Ascending aorta (tissue), 2 donors: ENCODE data around the gene APOOL. TPM values are rescaled to one million over a fixed set of nuclear protein-coding genes. Genes with fewer than 3 reads are reported as not detected.
"Not testable (repeated sequence)": the region's sequence is repeated elsewhere in the genome, so short reads cannot be mapped to it uniquely, and the experiment has no call there.

Experiments
- DNase-seq, 2 donors: peaks; one replicate each; pipeline ENCODE4 v3.0.0-alpha.2; 2019; ENCODE audit warnings: low spot score in 2 of 2
- H3K27ac ChIP-seq, 2 donors: fragments of 200-600 bp; sonication (generic); one replicate each; pipeline ENCODE4 v1.5.1; 2016 to 2017; ENCODE audit warnings: mild to moderate bottlenecking in 1 of 2
- H3K27me3 ChIP-seq: fragments of 200-600 bp; sonication (generic); one replicate; pipeline ENCODE4 v1.5.1; 2017
- H3K36me3 ChIP-seq, 2 donors: fragments of 200-600 bp; sonication (generic); one replicate each; pipeline ENCODE4 v1.5.1; 2016
- H3K4me1 ChIP-seq, 2 donors: fragments of 200-600 bp; sonication (generic); one replicate each; pipeline ENCODE4 v1.5.1; 2016 to 2017; ENCODE audit warnings: mild to moderate bottlenecking in 1 of 2
- H3K4me3 ChIP-seq, 2 donors: fragments of 200-600 bp; sonication (generic); one replicate each; pipeline ENCODE4 v1.5.1; 2016 to 2017; ENCODE audit warnings: mild to moderate bottlenecking in 1 of 2
- H3K9me3 ChIP-seq, 2 donors: fragments of 200-600 bp; sonication (generic); one replicate each; pipeline ENCODE4 v1.5.1; 2016
- intact Hi-C: fragments of 100-400 bp; cut with DNase I; formaldehyde crosslinking; loops from one replicate; pipeline ENCODE4 v1.15.1; 2023
- total RNA-seq: library from RNA; depleted of rRNA; stranded (reverse); fragments of >200 nt; gene quantifications from one replicate; pipeline ENCODE4 v1.1.0, GENCODE V29; 2016
- TF ChIP-seq, protein P1 (sequence below), 3 experiments: fragments of 200-600 bp in 2 of 3; fragments of 450-650 bp in 1 of 3; sonication (generic) in 2 of 3; IDR thresholded peaks; one replicate each; pipeline ENCODE4 v1.5.1; 2016 to 2019; ENCODE audit warnings: antibody characterized with exemption in 3 of 3, mild to moderate bottlenecking in 1 of 3, moderate library complexity in 1 of 3

Gene APOOL
- total RNA-seq, 1 donor from 2014 or later = 11.5 TPM

DNA sequence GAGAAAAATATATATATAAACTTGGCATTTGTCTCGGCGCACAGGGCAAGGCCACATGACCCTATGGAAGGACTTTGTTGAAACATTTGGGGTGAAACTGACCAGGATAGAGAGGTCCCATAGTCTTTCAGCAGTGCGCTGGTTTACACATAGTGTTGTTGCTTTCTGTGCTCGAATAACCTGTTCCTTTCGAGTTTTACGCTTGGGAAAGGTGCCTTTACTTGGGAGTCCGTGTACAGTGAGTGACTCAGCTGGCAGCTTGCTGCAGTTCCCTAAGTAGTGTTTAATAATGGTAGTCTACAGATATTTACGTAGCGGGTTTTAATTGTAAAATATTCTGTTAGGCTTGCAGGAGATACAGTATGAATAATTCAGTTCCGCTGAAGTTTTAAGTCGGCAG is 578 bp downstream of the APOOL start:
- intact Hi-C loops = no loop called here
- no peak for DNase-seq

GRCh38 chrX:85012098-85012497 is 8.4 kb downstream of the APOOL start:
- no peak for DNase-seq
- TF ChIP-seq, protein P1, sequence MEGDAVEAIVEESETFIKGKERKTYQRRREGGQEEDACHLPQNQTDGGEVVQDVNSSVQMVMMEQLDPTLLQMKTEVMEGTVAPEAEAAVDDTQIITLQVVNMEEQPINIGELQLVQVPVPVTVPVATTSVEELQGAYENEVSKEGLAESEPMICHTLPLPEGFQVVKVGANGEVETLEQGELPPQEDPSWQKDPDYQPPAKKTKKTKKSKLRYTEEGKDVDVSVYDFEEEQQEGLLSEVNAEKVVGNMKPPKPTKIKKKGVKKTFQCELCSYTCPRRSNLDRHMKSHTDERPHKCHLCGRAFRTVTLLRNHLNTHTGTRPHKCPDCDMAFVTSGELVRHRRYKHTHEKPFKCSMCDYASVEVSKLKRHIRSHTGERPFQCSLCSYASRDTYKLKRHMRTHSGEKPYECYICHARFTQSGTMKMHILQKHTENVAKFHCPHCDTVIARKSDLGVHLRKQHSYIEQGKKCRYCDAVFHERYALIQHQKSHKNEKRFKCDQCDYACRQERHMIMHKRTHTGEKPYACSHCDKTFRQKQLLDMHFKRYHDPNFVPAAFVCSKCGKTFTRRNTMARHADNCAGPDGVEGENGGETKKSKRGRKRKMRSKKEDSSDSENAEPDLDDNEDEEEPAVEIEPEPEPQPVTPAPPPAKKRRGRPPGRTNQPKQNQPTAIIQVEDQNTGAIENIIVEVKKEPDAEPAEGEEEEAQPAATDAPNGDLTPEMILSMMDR (IDR thresholded peaks at IDR 0.05) = no peak
- Histone ChIP-seq H3K36me3 (no peaks in the 10 kb centered on the region), H3K4me3 (no peak overlapping the region), H3K27me3 (no peaks in the 10 kb centered on the region), H3K27ac (no peak overlapping the region), H3K4me1 (no peaks in the 10 kb centered on the region), H3K9me3 (no peaks in the 10 kb centered on the region)
- intact Hi-C loops = no loop called here

More for the DNA sequence above, 578 bp downstream of the APOOL start:
- peak overlapping the region; percentile 49 to 67 for H3K4me3 ChIP-seq
- H3K27ac ChIP-seq = peak overlapping the region; percentile 27 to 31
- no peaks in the 10 kb centered on the region for H3K36me3 ChIP-seq
- TF ChIP-seq, protein P1 (IDR thresholded peaks at IDR 0.05) = no peak
- no peaks in the 10 kb centered on the region for H3K27me3 ChIP-seq
- no peaks in the 10 kb centered on the region for H3K4me1 ChIP-seq
- no peaks in the 10 kb centered on the region for H3K9me3 ChIP-seq

DNA sequence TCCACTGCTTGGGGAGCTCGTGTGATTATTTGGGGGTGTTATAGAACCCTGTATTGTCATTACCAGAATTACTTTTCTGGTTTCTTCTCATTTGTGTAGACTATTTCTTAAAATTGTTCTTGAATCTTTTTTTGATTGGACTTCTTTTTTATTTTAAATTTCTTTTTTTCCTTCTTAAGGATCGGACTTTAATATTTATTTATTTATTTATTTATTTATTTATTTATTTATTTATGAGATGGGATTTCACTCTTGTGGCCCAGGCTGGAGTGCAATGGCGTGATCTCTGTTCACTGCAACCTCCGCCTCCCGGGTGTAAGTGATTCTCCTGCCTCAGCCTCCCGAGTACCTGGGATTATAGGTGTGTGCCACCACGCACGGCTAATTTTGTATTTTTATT is 11.7 kb downstream of the APOOL start:
- H3K4me1 ChIP-seq, H3K36me3 ChIP-seq, H3K27ac ChIP-seq, DNase-seq, H3K9me3 ChIP-seq, H3K4me3 ChIP-seq, H3K27me3 ChIP-seq, intact Hi-C loops: not testable (repeated sequence)

DNA sequence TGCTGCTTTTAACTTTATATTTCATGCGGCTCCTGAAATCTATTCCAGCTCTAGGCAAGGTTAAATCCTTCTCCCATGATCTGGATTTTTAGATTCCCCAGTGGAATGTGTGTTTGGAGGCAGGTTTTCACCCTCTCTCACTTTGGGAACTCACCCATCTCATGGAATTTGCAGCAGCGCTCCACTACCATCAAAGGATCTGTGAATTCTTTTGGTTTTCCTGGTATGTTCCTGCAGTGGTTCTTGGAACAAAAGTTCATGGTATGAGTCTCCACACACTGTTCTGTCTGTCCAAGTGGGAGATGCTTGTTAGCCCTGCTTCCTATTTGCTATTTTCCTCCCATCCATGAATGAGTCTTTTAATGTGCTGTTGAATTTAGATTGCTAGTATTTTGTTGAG is 14.0 kb downstream of the APOOL start:
- intact Hi-C loops = no loop called here
- Histone ChIP-seq H3K36me3 (peaks cover 0 to 4% of the 10 kb centered on the region in 2 donors), H3K27ac (no peak overlapping the region), H3K27me3 (no peaks in the 10 kb centered on the region), H3K9me3 (peaks cover 0 to 4% of the 10 kb centered on the region in 2 donors), H3K4me1 (no peaks in the 10 kb centered on the region), H3K4me3 (no peak overlapping the region)
- TF ChIP-seq, protein P1 (IDR thresholded peaks at IDR 0.05) = no peak
- DNase-seq = no peak

DNA sequence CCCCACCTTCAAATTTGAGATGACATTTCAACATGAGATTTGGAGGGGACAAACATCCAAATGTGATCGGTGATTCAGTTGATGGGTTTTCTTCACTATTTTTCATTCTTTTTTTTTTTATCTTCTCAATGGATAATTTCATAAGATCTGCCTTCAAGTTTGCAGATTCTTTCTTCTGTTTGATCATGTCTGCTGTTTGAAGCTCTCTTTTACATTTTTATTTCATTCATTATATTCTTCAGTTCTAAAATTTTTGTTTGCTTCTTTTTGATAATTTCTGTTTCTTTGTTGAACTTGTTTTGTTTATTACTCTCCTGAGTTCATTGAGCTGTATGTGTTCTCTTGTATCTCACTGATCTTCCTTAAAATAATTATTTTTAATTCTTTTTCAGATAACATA is 14.8 kb downstream of the APOOL start:
- intact Hi-C loops = no loop called here
- TF ChIP-seq, protein P1 (IDR thresholded peaks at IDR 0.05) = no peak

GRCh38 chrX:85020216-85020615 is 16.5 kb downstream of the APOOL start:
- TF ChIP-seq, protein P1 (IDR thresholded peaks at IDR 0.05) = no peak
- Histone ChIP-seq H3K4me1 (no peaks in the 10 kb centered on the region), H3K27ac (no peak overlapping the region), H3K27me3 (no peaks in the 10 kb centered on the region), H3K36me3 (peaks cover 0 to 4% of the 10 kb centered on the region in 2 donors), H3K4me3 (no peak overlapping the region), H3K9me3 (peaks cover 0 to 4% of the 10 kb centered on the region in 2 donors)
- intact Hi-C loops = no loop called here
- no peak for DNase-seq

More for the DNA sequence above, 14.8 kb downstream of the APOOL start:
- no peaks in the 10 kb centered on the region for H3K4me1 ChIP-seq
- H3K4me3 ChIP-seq = no peak overlapping the region
- peaks cover 0 to 4% of the 10 kb centered on the region in 2 donors for H3K36me3 ChIP-seq
- no peak overlapping the region for H3K27ac ChIP-seq
- DNase-seq = no peak
- no peaks in the 10 kb centered on the region for H3K27me3 ChIP-seq
- H3K9me3 ChIP-seq = peaks cover 0 to 4% of the 10 kb centered on the region in 2 donors
